Neural cell (in vitro differentiated cells): ENCODE measurements around the gene NFYC. TPM values are rescaled to one million over a fixed set of nuclear protein-coding genes. Genes with fewer than 3 reads are reported as not detected.

ENCODE experiments used
- H2AFZ ChIP-seq: fragments of 200-600, 300-800 bp; sonication (generic), shearing (Covaris generic); 2 replicates; pipeline ENCODE4 v1.6.0; 2014; ENCODE audit warnings: low read depth, mild to moderate bottlenecking, antibody characterized with exemption, low read length, moderate library complexity
- H3F3A ChIP-seq: fragments of 200-600 bp; shearing (Covaris generic); 2 replicates; pipeline ENCODE4 v1.6.1; 2016; ENCODE audit warnings: mild to moderate bottlenecking, moderate library complexity, mixed read lengths, antibody characterized with exemption, low read length; ENCODE audit not compliant: insufficient read depth, poor library complexity, severe bottlenecking
- H3K27ac ChIP-seq: fragments of 200-600, 300-800 bp; sonication (generic), shearing (Covaris generic); 2 replicates; pipeline ENCODE4 v1.5.1; 2014; ENCODE audit warnings: mild to moderate bottlenecking, low read length, moderate library complexity
- H3K27me3 ChIP-seq: fragments of 300-800, 200-600 bp; sonication (generic), shearing (Covaris generic); 2 replicates; pipeline ENCODE4 v1.6.0; 2014; ENCODE audit warnings: mild to moderate bottlenecking, low read depth, low read length, moderate library complexity; ENCODE audit not compliant: insufficient read depth
- H3K36me3 ChIP-seq: fragments of 300-800, 200-600 bp; sonication (generic), shearing (Covaris generic); 2 replicates; pipeline ENCODE4 v1.5.1; 2014; ENCODE audit warnings: mild to moderate bottlenecking, antibody characterized with exemption, low read length, moderate library complexity; ENCODE audit not compliant: insufficient read depth
- H3K4me2 ChIP-seq: fragments of 300-800, 200-600 bp; sonication (generic), shearing (Covaris generic); 2 replicates; pipeline ENCODE4 v1.6.0; 2014; ENCODE audit warnings: mild to moderate bottlenecking, low read length
- H3K4me3 ChIP-seq: fragments of 300-800, 200-600 bp; sonication (generic), shearing (Covaris generic); 2 replicates; pipeline ENCODE4 v1.5.1; 2014; ENCODE audit warnings: mild to moderate bottlenecking, low read length, moderate library complexity
- H3K79me2 ChIP-seq: fragments of 200-600 bp; shearing (Covaris generic); replicated peaks from 2 replicates; pipeline ENCODE4 v1.6.0; 2014; ENCODE audit warnings: mild to moderate bottlenecking, low read length, moderate library complexity; ENCODE audit not compliant: insufficient read depth
- H3K9ac ChIP-seq: fragments of 300-800, 200-600 bp; sonication (generic), shearing (Covaris generic); 2 replicates; pipeline ENCODE4 v1.6.1; 2016; ENCODE audit warnings: mild to moderate bottlenecking, low read length, mixed read lengths
- H3K9me2 ChIP-seq: fragments of 200-600 bp; shearing (Covaris generic); 2 replicates; pipeline ENCODE4 v1.6.1; 2016; ENCODE audit warnings: mild to moderate bottlenecking, low read length, mixed read lengths; ENCODE audit not compliant: insufficient read depth
- H3K9me3 ChIP-seq: fragments of 200-600, 300-800 bp; sonication (generic), shearing (Covaris generic); 2 replicates; pipeline ENCODE4 v1.6.1; 2016; ENCODE audit warnings: mild to moderate bottlenecking, mixed run types, low read length, moderate library complexity, mixed read lengths
- H4K20me1 ChIP-seq: fragments of 200-600 bp; shearing (Covaris generic); 2 replicates; pipeline ENCODE4 v1.6.1; 2016; ENCODE audit warnings: mild to moderate bottlenecking, mixed run types; ENCODE audit not compliant: insufficient read depth
- EP300 ChIP-seq: fragments of 450-650 bp; conservative IDR thresholded peaks from 2 replicates; pipeline ENCODE4 v1.6.1; 2014; ENCODE audit warnings: antibody characterized with exemption, mild to moderate bottlenecking, moderate library complexity; ENCODE audit not compliant: poor library complexity, severe bottlenecking
- EZH2 ChIP-seq: fragments of 200-600, 300-800 bp; shearing (Covaris generic), sonication (generic); IDR thresholded peaks from 2 replicates; pipeline ENCODE4 v1.6.1; 2014; ENCODE audit warnings: antibody characterized with exemption, low read length, borderline replicate concordance, mild to moderate bottlenecking; ENCODE audit not compliant: insufficient read depth, poor library complexity, severe bottlenecking
- MXI1 ChIP-seq: fragments of 450-650 bp; conservative IDR thresholded peaks from 2 replicates; pipeline ENCODE4 v1.6.1; 2014; ENCODE audit warnings: antibody characterized with exemption, mild to moderate bottlenecking; ENCODE audit not compliant: poor library complexity, severe bottlenecking
- POLR2AphosphoS5 ChIP-seq: IDR thresholded peaks from 2 replicates; pipeline ENCODE4 v1.6.1; 2012
- RAD21 ChIP-seq: fragments of 450-650 bp; conservative IDR thresholded peaks from 2 replicates; pipeline ENCODE4 v1.6.1; 2014; ENCODE audit warnings: antibody characterized with exemption, mild to moderate bottlenecking, moderate library complexity
- SMC3 ChIP-seq: fragments of 450-650 bp; conservative IDR thresholded peaks from 2 replicates; pipeline ENCODE4 v1.6.1; 2014; ENCODE audit warnings: antibody characterized with exemption, mild to moderate bottlenecking, moderate library complexity; ENCODE audit not compliant: poor library complexity
- TAF1 ChIP-seq: IDR thresholded peaks from 2 replicates; pipeline ENCODE4 v1.6.1; 2012; ENCODE audit warnings: low read depth
- polyA plus RNA-seq: library from polyadenylated mRNA; depleted of rRNA; stranded (reverse); fragments of >200 nt; gene quantifications from 2 replicates; pipeline ENCODE4 v1.2.3, GENCODE V29; 2014
- TF ChIP-seq, protein P1 (sequence below): IDR thresholded peaks from 2 replicates; pipeline ENCODE4 v1.6.1; 2012; ENCODE audit warnings: borderline replicate concordance
- TF ChIP-seq, protein P2 (sequence below): fragments of 450-650 bp; IDR thresholded peaks from 2 replicates; pipeline ENCODE4 v1.5.1; 2014; ENCODE audit warnings: antibody characterized with exemption, mild to moderate bottlenecking, moderate library complexity; ENCODE audit not compliant: poor library complexity, severe bottlenecking

Gene NFYC
- polyA plus RNA-seq, 1 donor from 2014 or later: 66.0 TPM

DNA sequence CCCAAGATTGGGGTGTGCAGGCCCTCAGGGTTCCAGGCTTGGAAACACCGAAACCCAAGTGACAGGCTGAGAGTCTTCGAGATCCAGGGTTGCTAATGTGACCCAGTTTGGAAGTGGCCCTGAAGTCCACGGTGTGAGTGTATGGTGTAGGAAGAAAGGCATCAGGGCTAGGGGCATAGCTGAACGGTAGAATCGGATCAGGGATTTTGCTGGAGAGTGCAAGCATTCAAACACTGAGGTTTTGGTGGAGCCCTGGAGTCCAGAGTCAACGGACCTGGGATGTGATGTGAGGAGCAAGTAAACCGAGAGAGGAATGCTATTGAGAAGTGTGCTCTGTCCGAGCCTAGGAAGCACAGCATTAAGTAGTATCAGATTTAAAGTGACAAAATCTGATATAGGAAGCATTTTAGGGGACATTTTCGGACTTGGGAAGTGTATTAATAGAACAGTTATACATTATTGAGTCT is 958 bp downstream of the NFYC start:
- Histone ChIP-seq H2AFZ (peak overlapping the region; percentile 98), H3K27ac (peak overlapping the region; percentile 100), H3K9ac (peak overlapping the region; percentile 100), H3K4me2 (peak overlapping the region; percentile 82), H3K79me2 (peaks cover 55% of the 10 kb centered on the region), H4K20me1 (no peaks in the 10 kb centered on the region), H3K4me3 (peak overlapping the region; percentile 90), H3K27me3 (no peaks in the 10 kb centered on the region), H3K36me3 (no peaks in the 10 kb centered on the region), H3K9me3 (no peaks in the 10 kb centered on the region), H3K9me2 (no peaks in the 10 kb centered on the region), H3F3A (peaks cover 3% of the 10 kb centered on the region)
- TF ChIP-seq, protein P1, sequence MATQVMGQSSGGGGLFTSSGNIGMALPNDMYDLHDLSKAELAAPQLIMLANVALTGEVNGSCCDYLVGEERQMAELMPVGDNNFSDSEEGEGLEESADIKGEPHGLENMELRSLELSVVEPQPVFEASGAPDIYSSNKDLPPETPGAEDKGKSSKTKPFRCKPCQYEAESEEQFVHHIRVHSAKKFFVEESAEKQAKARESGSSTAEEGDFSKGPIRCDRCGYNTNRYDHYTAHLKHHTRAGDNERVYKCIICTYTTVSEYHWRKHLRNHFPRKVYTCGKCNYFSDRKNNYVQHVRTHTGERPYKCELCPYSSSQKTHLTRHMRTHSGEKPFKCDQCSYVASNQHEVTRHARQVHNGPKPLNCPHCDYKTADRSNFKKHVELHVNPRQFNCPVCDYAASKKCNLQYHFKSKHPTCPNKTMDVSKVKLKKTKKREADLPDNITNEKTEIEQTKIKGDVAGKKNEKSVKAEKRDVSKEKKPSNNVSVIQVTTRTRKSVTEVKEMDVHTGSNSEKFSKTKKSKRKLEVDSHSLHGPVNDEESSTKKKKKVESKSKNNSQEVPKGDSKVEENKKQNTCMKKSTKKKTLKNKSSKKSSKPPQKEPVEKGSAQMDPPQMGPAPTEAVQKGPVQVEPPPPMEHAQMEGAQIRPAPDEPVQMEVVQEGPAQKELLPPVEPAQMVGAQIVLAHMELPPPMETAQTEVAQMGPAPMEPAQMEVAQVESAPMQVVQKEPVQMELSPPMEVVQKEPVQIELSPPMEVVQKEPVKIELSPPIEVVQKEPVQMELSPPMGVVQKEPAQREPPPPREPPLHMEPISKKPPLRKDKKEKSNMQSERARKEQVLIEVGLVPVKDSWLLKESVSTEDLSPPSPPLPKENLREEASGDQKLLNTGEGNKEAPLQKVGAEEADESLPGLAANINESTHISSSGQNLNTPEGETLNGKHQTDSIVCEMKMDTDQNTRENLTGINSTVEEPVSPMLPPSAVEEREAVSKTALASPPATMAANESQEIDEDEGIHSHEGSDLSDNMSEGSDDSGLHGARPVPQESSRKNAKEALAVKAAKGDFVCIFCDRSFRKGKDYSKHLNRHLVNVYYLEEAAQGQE: no peak
- no peak for TF ChIP-seq EP300
- no peak for TF ChIP-seq TAF1
- TF ChIP-seq SMC3: no peak
- no peak for TF ChIP-seq MXI1
- TF ChIP-seq POLR2AphosphoS5: no peak
- TF ChIP-seq, protein P2, sequence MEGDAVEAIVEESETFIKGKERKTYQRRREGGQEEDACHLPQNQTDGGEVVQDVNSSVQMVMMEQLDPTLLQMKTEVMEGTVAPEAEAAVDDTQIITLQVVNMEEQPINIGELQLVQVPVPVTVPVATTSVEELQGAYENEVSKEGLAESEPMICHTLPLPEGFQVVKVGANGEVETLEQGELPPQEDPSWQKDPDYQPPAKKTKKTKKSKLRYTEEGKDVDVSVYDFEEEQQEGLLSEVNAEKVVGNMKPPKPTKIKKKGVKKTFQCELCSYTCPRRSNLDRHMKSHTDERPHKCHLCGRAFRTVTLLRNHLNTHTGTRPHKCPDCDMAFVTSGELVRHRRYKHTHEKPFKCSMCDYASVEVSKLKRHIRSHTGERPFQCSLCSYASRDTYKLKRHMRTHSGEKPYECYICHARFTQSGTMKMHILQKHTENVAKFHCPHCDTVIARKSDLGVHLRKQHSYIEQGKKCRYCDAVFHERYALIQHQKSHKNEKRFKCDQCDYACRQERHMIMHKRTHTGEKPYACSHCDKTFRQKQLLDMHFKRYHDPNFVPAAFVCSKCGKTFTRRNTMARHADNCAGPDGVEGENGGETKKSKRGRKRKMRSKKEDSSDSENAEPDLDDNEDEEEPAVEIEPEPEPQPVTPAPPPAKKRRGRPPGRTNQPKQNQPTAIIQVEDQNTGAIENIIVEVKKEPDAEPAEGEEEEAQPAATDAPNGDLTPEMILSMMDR: no peak
- no peak for TF ChIP-seq EZH2

DNA sequence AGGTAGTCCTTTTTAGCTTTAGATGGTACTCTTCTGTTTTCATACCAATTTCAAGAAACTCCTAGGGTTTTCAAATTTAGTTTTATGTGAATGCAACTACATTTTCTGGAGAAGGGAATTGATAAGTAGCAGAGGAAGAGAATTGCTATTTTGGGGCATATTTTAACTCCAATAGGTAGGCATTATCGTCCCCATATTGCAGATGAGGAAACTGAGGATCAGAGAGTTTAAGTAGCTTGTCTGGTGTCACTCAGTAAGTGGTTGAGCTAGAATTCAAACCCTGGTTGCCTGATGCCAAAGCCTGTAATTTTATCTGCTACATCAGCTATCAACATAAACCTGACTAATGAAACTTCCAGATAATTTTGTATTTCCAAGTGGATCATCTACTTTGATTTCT is 1.9 kb downstream of the NFYC start:
- no peaks in the 10 kb centered on the region for H4K20me1 ChIP-seq
- no peak overlapping the region for H2AFZ ChIP-seq
- no peaks in the 10 kb centered on the region for H3K36me3 ChIP-seq
- peaks cover 3% of the 10 kb centered on the region for H3F3A ChIP-seq
- TF ChIP-seq MXI1 (no peak), EZH2 (no peak), EP300 (no peak), POLR2AphosphoS5 (no peak), RAD21 (no peak), SMC3 (no peak)
- TF ChIP-seq, protein P1: no peak
- TF ChIP-seq, protein P2: no peak
- H3K27me3 ChIP-seq: no peaks in the 10 kb centered on the region
- H3K4me3 ChIP-seq: peak overlapping the region; percentile 90
- H3K9me2 ChIP-seq: no peaks in the 10 kb centered on the region
- H3K4me2 ChIP-seq: peak overlapping the region; percentile 82
- H3K9me3 ChIP-seq: no peaks in the 10 kb centered on the region
- no peak overlapping the region for H3K9ac ChIP-seq
- no peak overlapping the region for H3K27ac ChIP-seq
- H3K79me2 ChIP-seq: peaks cover 59% of the 10 kb centered on the region
